ENCODE results near the gene CAMTA1.

DNA sequence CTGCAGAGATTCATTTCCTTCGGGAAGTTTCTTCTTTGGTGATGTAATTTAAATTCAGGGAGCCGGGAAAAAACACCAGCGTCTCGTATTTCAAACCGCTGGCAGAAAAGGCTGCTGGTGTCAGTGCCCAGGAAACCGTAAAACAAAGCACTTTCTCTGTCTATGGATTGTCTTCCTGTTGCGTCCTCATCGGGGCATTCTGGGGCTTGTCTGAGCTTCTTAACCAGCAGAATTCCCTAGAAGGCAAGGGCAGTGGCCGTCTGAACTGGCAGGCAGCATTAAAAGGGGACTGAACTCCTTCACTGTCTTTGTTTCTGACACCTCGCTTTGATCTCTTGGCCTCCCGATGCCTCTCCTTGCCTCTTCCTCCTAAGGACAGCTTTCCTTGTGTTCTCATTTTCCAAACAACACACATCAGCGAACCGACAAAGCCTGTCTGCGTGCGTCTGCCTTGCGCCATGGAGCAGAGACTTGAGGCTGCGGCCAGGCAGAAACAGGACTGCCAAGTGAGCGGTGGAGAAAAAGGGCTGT, 594.3 kb downstream of the CAMTA1 start:
- TF ChIP-seq CTCF (IDR thresholded peaks at IDR 0.05): no peak
- no peak for TF ChIP-seq POLR2A (IDR thresholded peaks at IDR 0.05)
